ENCODE results near the gene AHSA1.

GRCh38 chr14:77498120-77498979, 40.5 kb downstream of the AHSA1 start, which contains the start of gene ISM2:
- TF ChIP-seq CTCF (IDR thresholded peaks at IDR 0.05) (no peak), POLR2A (IDR thresholded peaks at IDR 0.05) (no peak), POLR2AphosphoS5 (IDR thresholded peaks at IDR 0.05) (no peak)
